ENCODE results near the gene WDR35.

Gene WDR35

DNA sequence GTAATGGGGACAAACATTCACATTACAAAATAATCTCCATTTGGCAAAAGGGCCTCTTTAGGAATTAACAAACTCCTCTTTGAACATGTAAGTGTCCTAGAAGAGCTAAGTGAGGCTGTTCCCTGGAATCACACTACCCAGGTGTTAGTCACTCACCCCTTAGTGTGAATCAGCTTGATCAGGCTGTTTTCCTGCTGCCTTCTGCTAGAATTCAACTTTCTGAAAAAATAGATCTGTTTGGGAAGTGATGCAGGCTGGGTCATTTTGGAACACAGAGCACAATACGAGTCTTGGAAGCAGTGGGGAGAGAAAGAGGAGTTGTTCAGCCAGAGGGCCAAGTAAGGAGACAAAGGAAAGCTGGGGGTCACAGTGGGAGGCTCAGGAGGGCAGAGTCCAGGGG lies 128.1 kb downstream of the WDR35 start:
- H3K4me3 ChIP-seq (ENCODE audit: low read depth, low read length): no peak overlapping the region
- in situ Hi-C loops (cut with HindIII; ENCODE audit: low sequenced_read_pairs): no loop called here
- DNase-seq (ENCODE audit: low read depth, low spot score): peak; percentile 25
- TF ChIP-seq, protein P1, sequence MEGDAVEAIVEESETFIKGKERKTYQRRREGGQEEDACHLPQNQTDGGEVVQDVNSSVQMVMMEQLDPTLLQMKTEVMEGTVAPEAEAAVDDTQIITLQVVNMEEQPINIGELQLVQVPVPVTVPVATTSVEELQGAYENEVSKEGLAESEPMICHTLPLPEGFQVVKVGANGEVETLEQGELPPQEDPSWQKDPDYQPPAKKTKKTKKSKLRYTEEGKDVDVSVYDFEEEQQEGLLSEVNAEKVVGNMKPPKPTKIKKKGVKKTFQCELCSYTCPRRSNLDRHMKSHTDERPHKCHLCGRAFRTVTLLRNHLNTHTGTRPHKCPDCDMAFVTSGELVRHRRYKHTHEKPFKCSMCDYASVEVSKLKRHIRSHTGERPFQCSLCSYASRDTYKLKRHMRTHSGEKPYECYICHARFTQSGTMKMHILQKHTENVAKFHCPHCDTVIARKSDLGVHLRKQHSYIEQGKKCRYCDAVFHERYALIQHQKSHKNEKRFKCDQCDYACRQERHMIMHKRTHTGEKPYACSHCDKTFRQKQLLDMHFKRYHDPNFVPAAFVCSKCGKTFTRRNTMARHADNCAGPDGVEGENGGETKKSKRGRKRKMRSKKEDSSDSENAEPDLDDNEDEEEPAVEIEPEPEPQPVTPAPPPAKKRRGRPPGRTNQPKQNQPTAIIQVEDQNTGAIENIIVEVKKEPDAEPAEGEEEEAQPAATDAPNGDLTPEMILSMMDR (IDR thresholded peaks at IDR 0.05; ENCODE audit: low read depth, low read length): no peak
